ENCODE data around the gene OR51F2.

- TF ChIP-seq EZH2 (IDR thresholded peaks at IDR 0.05; ENCODE audit: borderline replicate concordance, low read depth, low read length) (no peak), FOXA1 (IDR thresholded peaks at IDR 0.05; ENCODE audit: borderline replicate concordance) (no peak), POLR2A (conservative IDR thresholded peaks at IDR 0.05) (no peak), CTCF (IDR thresholded peaks at IDR 0.05 in 2 of 3, conservative IDR thresholded peaks at IDR 0.05 in 1 of 3; ENCODE audit: insufficient read depth in 2 of 3, low read depth in 1 of 3, low read length in 3 of 3) (no peak), SIN3B (IDR thresholded peaks at IDR 0.05; ENCODE audit: low read depth) (no peak), RAD21 (CRISPR knock-in tag; conservative IDR thresholded peaks at IDR 0.05 in 1 of 2, IDR thresholded peaks at IDR 0.05 in 1 of 2) (no peak), GABPA (tag; conservative IDR thresholded peaks at IDR 0.05; ENCODE audit: low read depth) (no peak)
Observed at GRCh38 chr11:4825132-4825531, 4.0 kb downstream of the OR51F2 start.

All from K562 (cell line).